Stimulated activated naive CD4-positive, alpha-beta T cell treated with Interleukin-2 at 50 U/mL for 16 hours (primary cell): ENCODE data around the gene LRRC27.
A peak's percentile ranks its signal among the peaks of the same experiment; 100 is the strongest.

Experiments
- DNase-seq: peaks from one replicate; lab custom pipeline; 2025; lab: John Stamatoyannopoulos, UW

Gene LRRC27

DNA sequence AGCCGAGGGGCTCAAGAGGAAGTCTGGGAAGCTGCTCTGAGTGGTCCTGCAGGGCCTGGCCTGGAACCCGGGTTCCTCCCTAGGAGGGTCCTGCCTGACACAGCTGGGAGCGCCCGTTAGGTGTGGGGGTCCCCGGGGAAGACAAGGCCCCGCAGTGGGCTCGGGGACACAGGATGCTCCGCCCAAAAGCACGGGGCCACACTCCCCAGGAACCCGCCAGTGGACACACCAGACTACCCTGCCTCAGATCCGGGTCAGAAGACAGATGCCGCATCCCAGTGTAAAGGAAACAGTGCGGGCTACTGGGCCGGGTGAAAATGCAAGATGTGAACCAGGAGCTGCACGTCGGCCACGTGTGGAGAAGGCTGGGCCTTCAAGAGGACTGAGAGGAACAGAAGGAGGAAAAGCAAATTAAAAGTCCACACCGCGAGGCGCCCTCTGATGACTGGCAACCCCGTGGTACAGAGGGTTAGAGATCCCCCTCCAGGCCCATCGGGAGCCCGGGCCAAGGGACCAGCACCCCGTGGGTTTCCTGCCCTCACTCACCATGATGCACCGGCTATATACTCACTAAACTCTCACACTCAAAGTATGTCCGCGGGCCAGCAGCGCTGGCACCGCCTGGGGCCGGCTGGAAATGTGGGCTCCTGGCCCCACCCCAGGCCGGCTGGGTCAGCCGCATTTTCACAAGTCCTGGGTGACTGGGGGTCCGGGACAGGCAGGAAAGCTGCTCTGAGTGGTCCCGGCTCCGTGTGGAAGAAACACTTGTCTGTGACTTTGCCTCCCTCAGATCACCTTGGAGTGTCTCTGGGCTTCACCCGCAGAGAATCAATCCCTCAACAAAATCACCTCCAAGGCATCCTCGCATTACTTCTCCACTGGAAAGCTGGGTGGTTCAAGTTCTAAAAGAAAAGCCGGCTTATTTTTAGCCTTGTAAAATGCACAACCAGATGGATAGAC lies 30.3 kb upstream of the LRRC27 start:
- no peak for DNase-seq

DNA sequence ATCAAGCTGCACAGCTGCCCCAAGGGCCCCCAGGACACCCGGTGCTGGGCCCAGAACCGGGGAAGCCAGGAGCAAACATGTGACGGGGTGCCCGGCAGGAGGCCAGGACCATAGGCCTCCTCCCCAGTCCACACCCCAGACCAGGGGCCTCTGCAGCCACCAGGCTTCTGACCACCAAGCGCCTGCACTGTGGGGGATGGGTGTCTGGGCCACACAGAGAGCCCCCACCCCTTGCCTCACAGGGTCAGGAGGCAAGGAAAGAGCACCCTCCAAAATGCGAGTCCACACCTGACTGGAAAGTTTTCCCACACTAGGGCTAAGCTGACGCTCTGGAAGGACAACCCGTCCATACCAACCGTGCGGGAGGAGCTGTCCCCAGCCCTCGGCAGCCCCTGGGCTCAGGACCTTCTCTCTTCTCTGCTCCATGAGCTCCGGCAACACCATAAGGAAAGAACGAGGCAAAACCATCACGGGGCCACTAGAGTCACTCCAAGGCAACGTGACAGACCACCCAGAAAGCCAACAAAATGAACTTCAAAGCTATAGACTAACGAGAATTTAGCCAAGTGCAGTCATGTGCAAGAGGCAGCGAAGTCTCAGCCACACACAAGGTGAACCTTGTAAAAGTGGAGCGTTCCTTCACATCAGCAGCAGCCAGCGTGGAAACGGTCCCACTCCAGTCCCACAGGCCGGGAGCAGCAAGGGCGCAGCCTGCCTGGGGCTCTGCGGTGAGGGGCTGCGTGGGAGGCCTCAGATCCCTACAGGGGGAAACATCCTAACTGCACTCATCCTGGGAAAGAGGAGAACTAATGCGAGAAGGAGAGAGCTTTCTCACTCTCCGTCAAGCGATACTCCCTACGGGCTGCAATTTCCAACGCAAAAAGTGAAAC lies 29.3 kb upstream of the LRRC27 start:
- DNase-seq = no peak

DNA sequence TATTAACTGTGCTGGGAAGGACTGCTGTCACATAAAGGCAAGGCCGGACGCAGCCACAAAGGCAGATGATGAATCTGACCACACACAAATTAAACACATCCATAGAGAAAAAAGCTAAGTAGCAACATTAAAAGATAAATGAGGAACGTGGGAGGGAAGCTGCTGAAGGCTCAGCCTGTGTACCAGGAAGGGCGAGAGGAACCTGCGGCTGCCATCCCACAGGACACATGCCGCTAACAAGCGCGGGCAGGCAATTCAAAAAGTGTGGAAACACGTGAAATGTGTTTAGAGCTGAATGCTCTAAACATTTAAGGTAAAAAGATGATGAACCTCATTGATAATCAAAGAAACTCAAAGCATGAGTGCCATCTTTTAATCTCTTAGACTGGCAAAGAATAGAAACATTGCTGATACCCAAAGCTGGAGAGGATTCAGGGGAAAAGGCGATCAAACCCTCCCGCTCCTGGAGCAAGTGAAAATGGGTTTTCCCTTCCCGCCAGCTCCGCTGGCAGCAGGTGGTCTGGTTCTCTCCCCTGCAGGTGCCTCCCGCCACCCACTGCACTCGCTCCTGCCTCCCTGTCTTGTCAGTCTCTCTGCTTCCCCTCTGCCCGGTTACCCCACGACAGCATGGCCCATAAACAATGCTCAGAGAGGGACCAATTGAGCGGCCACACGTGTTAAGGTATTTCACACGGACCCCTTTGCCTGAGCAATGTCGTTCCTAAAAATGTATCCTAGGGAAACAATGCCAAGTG lies 28.5 kb upstream of the LRRC27 start:
- DNase-seq = no peak

DNA sequence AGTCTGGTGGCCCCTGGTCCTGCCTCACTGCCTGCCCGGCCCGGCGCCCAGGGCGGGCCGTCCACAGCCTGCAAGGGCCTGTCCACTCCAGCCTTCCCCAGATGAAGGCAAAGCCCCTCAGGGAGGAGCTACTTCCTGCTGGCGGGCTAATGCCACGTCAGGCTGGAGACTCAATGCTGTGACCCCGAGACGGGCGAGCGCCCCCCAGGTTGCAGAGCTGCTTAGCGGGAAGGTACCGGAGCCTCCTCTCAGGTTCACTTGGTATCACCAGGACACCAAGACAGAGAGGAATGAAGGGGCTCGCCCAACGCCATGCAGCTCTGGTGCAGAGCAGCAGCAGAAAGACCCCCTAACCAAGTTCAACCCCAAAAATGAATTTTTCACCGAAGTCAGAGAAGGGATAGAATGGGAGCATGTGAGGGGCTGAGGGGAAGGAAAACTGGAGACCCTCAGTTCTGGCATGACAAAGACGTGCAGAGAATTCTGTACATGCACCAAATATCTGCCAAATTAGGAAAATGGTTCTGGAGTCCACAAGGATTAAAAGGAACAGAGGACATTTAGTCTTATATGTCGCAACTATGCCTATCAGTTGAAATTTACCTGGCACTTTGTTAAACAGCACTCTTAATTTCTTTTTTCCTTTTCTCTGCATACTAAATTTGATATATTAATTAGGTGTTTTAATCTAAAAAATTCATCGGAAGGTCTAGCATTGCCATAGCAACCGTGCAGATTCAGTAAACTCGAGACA lies 27.1 kb upstream of the LRRC27 start:
- no peak for DNase-seq

DNA sequence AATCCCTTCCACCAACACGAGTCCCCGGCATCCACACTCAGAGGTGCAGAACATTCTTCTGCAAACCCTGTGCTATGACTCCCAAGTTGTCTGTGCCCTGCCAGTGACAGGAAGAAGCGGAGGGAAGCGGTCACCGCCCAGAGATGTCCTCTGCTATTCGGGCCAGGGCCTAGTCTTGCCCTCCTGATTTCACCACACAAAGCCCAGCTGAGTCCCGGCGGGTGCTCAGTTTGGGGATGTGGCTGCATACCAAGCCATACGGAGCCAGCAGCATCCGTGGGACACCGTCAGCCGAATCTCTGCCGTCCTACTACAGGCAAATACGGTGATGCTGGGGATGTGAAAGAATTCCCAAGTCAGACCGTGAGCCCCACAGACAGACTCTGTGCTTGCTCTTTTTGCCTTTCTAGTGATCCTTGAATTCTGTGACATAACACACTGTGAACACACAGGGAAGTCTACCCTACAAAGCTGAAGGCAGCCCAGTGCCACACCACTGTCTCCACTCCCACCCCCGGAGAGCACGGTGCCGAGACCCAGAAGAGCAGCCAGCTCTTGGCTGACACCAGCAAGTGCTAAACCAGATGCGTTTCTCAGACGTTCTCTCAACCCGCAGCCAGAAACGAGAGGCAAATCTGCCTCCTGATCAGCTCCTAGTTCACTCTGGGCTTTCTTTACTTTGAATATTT lies 26.2 kb upstream of the LRRC27 start:
- no peak for DNase-seq

DNA sequence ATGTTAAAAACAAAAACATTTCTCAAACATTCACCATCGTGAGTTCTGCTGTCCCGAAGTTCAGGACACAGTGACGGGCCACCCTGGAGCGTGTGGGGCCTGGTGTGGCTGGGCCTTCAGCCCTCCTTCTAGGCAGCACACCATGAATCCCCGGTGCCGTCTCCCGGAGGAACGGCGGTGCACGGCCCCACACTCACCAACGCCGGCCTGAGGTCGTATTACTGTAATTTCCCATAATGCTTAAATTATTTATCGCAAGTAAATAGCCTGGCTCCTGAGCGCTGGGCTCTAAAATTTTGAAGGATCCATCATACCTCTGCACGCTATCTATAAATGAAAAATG lies 25.7 kb upstream of the LRRC27 start:
- no peak for DNase-seq

DNA sequence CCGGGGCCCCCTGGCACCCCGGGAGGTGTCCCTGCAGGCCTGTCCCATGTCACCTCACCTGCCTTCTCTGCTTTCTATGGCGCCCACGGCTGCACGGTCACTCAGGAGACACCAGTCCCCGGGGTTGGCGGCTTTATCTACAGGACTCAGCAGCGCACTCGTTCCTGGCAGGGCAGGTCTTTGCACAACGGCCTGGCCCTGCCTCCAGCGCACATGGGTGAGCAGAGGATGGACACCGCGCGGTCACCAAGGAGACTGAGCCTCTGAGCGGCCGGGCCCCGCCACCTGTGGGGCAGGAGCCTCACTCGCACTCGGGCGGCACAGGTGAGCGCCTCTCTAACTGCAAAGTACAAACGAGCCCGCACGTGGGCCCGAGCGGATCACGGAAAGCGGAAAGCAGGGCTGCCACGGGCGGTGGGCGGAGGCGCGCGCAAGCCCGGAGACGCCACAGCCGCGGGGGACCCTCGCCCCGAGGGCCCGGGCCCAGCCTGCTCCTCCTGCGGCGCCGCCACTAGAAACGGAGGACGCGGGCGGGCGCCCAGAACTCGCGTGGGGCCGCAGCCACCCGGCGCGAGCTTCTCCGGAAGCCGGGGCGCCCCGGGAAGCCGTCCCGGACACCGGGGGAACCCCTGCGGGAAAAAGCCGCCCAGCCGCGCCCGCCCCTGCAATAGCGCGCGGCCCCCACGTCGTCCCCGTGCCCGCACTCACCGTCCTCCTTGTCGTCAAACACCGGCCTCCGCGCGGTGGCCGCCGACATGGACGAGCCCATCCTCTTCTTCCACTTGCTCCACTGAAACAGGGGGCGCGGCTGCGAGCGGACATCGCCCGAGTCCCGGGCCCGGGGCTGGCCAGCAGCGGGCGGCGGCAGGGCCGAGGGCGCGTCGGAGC lies 24.9 kb upstream of the LRRC27 start:
- peak; percentile 22 for DNase-seq

DNA sequence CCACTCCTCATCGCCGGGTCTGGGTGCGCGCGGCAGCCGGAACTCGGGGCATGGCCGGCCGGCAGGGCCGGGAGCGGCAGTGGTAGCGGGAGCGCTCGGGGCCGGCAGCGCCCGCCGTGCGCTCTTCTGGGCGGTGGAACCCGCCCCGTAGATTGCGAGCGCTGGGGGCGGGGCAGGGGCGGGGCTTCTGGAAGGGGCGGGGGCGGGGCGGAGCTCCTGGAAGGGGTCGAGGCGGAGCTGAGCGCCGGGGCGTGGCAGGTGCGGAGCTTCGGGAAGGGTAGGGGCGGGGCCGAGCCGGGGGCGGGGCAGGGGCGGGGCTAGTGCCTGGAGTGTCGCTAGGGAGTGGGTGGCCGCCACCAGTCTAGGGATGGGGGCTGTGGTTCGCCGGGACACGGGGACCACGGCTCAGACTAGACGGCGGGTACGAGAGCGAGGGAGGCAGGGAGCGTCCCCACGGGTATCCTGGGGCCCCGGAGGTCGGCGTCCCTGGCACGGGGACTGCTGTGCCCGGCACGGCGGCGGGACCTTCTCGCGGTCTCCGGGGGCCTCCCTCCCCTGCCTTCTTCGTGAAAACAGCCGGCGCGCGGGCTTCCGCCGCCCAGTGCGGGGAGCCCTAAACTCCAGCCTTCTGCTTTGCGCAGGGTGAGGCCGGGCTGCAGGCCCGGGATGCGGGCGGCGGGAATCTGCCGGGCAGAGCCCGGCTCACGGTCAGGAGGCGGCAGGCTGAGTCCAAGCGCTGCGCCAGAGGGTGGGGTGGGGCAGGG lies 24.0 kb upstream of the LRRC27 start, which contains the start of gene STK32C:
Gene STK32C, minus strand, starts transcription at position 128 of the 764 bp plus-strand sequence. Its CDS starts 117 bp downstream, at position 11.
- peak; percentile 94 for DNase-seq

DNA sequence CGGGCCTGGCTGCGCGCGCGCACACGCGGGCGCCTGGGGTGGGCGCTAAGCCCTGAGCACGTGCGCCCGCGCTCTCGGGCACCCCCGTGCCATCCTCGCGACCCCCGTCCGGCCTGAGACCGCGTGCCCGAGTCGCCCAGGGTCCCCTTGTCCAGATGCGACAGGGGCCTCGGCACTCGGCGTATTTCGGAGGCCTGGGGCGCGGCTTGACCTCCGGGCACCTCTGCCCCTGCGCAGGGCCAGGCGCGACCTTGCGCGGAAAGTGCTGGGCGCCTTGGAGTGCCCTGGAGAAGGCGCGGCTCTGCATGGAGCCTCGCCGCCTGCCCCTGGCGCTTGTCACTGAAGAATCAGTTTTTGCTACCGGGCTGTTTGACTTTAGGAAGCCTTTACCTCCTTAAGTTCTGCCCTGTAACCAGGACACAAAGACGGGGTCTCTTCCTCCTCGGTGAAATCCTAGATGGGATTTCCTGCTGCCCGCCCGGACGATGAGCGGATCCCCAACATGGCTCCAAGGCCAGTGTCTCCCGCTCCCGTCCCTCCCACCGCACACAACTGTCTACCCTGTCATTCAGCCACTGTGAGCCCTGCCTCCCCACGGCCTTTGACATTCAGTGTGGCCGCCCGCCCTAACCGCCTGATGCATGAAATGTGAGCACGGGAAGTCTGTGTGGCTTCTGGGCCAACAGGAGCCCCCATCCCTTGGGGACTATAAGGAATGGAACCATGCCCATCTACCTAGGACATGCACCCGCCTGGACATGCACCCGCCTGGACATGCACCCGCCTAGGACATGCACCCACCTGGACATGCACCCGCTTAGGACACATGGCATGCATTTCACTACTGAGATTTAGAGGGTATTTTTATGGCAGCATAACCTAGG lies 23.2 kb upstream of the LRRC27 start:
- no peak for DNase-seq

DNA sequence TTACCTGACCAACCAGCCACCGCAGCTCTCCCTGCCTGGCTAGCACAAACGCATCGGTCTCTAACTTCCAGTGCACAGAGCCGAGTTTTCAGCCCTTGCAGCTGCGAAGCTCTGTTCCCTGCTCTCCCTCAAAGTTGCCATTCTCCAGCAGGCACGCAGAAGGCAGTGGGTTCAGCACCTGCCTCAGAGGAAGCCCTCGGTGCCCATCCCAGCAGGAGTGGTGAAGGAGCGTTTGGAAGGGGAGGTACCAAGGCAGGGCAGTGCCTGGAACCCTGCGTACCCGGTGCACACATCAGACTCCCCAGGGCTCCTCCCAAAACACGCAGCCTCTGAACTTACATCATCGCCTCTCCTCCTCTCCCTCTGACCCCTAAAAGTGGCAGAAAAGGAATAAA lies 22.5 kb upstream of the LRRC27 start:
- no peak for DNase-seq

DNA sequence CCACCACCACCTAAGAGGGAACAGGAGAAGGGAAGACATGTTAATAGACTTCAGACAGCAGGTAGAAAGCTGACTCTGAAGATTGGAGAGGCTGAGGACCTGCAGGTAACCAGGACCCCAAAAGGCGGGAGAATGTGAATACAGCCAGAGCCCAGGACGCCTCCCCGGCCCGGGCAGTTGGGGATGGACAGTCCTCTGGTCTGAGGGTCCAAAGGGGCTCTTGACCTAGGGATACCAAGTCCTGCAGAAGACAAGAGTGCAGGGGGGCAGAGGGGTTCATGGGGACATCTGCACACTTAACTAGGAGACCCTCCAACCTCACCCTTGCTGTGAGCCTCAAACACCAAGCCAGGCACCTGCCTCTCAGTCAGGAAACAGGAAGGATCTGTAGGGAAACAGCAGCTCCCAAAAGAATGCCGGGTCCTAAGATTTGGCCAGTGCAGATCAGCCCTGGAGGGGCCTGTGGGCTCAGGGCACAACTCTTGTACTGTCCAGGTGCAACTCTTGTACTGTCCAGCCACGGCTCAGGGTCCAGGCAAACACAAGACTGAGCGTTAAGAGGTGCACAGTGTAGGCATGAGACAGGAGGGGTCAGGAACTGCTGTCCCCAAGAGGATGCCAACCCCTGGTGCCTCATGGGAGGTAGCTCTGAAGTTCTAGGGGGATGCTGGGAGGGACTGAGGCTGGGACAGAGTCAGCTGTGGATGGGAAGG lies 22.0 kb upstream of the LRRC27 start:
- no peak for DNase-seq

DNA sequence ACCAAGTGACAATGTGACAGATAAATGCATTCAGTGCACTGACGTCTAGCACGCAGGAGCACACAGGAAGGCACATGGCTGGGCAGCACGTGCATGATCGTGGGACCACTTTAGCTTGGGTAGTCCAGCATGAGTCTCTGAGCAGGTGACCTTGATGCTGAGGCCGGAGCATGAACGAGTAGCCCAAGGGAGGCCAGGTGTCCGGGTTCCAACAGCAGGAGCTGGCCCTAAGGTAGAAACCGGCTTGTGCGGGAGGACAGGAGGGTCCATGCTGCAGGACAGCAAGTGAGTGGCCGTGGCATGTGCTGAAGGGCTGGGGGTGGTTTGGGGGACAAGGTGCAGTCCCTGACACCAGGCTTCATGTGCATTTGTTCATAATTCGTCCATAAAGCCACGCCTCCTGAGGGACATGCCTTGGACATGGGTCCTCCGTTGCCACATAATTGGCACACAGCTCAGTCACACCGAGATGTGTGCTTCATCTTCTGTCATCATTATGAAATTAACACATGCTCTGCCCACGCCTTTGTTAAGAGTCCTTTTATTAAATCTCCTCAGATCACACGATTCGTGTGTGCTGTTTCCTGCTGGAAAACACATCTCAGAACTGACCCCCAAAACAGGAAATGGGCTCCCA lies 21.2 kb upstream of the LRRC27 start:
- DNase-seq = no peak

DNA sequence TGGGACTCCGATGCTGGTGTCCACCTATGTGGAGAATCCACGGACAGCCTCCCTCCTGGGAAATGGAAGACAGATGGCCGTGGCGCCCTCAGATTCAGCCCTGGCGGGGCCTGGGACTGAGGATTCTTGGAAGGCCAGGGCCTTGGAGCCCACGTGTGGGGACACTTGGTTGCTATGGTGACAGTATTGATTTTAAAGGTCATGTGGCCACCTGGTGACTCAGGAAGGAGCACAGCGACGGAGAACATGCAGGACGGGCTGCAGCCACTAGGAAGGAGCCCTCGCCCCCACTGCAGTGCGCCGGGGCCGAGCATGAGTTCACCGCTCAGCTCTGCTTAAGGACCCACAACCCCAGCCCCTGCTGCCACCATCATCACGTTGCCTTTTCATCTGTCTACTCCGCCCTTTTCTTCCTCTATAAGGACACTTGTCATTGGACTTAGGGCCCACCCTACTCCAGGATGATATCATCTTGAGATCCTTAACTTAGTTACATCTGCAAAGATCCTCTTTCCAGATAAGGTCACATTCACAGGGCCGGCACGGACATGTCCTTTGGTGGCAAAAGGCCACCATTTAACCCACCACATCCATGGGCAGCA lies 20.6 kb upstream of the LRRC27 start:
- DNase-seq = no peak

DNA sequence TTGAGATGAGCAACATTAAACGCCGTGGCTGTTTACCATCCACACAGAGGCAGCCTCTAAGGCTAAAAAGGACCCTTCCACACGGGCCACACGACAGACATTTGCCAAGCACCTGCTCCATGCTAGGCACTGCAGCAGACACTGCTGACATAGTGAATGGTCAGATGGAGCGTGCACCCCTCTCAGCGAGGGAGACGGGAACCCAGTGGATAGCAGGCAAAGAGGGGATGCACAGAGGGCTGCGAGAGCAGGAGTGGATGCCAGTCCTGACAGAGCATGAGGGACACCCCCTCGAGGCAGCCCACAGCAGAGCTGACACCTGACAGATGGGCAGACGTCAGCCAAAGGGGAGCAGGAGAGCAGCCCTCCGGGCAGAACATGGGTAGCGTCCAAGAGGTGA lies 18.7 kb upstream of the LRRC27 start:
- DNase-seq = no peak

DNA sequence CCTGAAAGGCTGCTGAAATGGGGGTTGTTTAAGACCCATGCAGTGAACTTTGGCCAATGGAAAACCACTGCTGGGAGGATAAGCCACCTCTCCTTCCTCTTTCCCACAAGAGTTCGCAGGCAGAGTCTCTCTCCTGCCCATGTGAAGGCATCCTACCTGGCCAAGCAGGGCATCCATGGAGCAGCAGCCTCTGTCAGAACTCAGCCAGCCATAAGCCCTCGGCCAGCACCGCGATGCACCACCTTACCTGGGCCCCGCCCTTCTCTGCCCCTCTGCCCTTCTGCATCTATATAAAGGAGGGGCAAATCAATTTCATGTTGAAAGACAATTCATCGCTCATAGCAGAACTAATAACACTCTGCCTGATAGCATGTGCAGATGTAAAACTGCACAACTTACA lies 18.1 kb upstream of the LRRC27 start:
- DNase-seq = no peak

DNA sequence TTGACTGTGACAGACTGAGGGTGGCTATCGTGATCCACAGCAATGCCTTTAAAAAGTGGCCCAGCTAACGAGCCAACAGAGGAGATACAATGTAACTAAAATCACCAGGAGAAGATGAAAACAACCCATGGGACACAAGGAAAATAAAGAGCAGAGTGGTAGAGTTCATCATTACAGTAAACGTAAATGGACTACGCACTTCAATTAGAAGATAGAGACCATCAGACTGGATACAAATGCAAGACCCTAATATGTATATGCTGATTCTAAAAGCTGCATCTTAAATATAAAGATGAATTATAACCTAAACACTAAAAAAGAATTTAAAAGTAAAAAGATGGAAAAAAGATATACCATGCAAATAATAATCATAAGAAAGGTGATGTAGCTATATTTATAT lies 17.7 kb upstream of the LRRC27 start:
- no peak for DNase-seq
